ENCODE data around the gene CALCR. TPM values are rescaled to one million over a fixed set of nuclear protein-coding genes. Genes with fewer than 3 reads are reported as not detected.
"Not testable (repeated sequence)": the region's sequence is repeated elsewhere in the genome, so short reads cannot be mapped to it uniquely, and the experiment has no call there.

CALCR gene
- total RNA-seq, 1 donor from 2014 or later = not detected

GRCh38 chr7:93544691-93545090 lies 29.8 kb downstream of the CALCR start:
- Mint-ChIP-seq H3K4me1 (no peaks in the 10 kb centered on the region), H3K4me3 (no peak overlapping the region), H3K36me3 (ENCODE audit: low read depth) (no peaks in the 10 kb centered on the region), H3K27ac (no peak overlapping the region), H3K9me3 (no peaks in the 10 kb centered on the region), H3K27me3 (no peaks in the 10 kb centered on the region)
- intact Hi-C loops (cut with micrococcal nuclease) = no loop called here
- no peak for DNase-seq

- Mint-ChIP-seq H3K27me3 (no peaks in the 10 kb centered on the region), H3K36me3 (ENCODE audit: low read depth) (no peaks in the 10 kb centered on the region), H3K4me3 (no peak overlapping the region), H3K4me1 (no peaks in the 10 kb centered on the region), H3K9me3 (no peaks in the 10 kb centered on the region), H3K27ac (no peak overlapping the region)
- DNase-seq = no peak
- intact Hi-C loops (cut with micrococcal nuclease) = no loop called here
Measured at GRCh38 chr7:93538061-93538460, 36.5 kb downstream of the CALCR start.

GRCh38 chr7:93535616-93536015 lies 38.9 kb downstream of the CALCR start:
- Mint-ChIP-seq H3K9me3 (no peaks in the 10 kb centered on the region), H3K4me1 (no peaks in the 10 kb centered on the region), H3K36me3 (ENCODE audit: low read depth) (no peaks in the 10 kb centered on the region), H3K27ac (no peak overlapping the region), H3K4me3 (no peak overlapping the region), H3K27me3 (no peaks in the 10 kb centered on the region)
- intact Hi-C loops (cut with micrococcal nuclease) = no loop called here
- DNase-seq = no peak

- Mint-ChIP-seq H3K4me1 (no peaks in the 10 kb centered on the region), H3K36me3 (ENCODE audit: low read depth) (no peaks in the 10 kb centered on the region), H3K9me3 (no peaks in the 10 kb centered on the region), H3K4me3 (no peak overlapping the region), H3K27ac (no peak overlapping the region), H3K27me3 (no peaks in the 10 kb centered on the region)
- intact Hi-C loops (cut with micrococcal nuclease) = no loop called here
- no peak for DNase-seq
Measured at GRCh38 chr7:93530701-93531100, 43.8 kb downstream of the CALCR start.

- intact Hi-C loops (cut with micrococcal nuclease) = no loop called here
- no peak overlapping the region for H3K27ac Mint-ChIP-seq
Measured at GRCh38 chr7:93516834-93517233, 57.7 kb downstream of the CALCR start.

GRCh38 chr7:93515144-93515543 lies 59.4 kb downstream of the CALCR start:
- H3K36me3 Mint-ChIP-seq (ENCODE audit: low read depth) = no peaks in the 10 kb centered on the region
- H3K4me3 Mint-ChIP-seq = no peak overlapping the region
- no peaks in the 10 kb centered on the region for H3K4me1 Mint-ChIP-seq
- intact Hi-C loops (cut with micrococcal nuclease) = no loop called here
- H3K9me3 Mint-ChIP-seq = no peaks in the 10 kb centered on the region
- H3K27ac Mint-ChIP-seq = no peak overlapping the region
- DNase-seq = no peak
- H3K27me3 Mint-ChIP-seq = no peaks in the 10 kb centered on the region

More at GRCh38 chr7:93516834-93517233, 57.7 kb downstream of the CALCR start:
- DNase-seq = no peak
- no peaks in the 10 kb centered on the region for H3K9me3 Mint-ChIP-seq
- no peaks in the 10 kb centered on the region for H3K4me1 Mint-ChIP-seq
- no peaks in the 10 kb centered on the region for H3K27me3 Mint-ChIP-seq
- no peaks in the 10 kb centered on the region for H3K36me3 Mint-ChIP-seq (ENCODE audit: low read depth)
- no peak overlapping the region for H3K4me3 Mint-ChIP-seq

- Mint-ChIP-seq H3K4me1 (no peaks in the 10 kb centered on the region), H3K9me3 (no peaks in the 10 kb centered on the region), H3K36me3 (ENCODE audit: low read depth) (no peaks in the 10 kb centered on the region), H3K27me3 (no peaks in the 10 kb centered on the region), H3K27ac (no peak overlapping the region), H3K4me3 (no peak overlapping the region)
- DNase-seq = no peak
- intact Hi-C loops (cut with micrococcal nuclease) = no loop called here
Measured at GRCh38 chr7:93509303-93509702, 65.2 kb downstream of the CALCR start.

GRCh38 chr7:93503088-93503487 lies 71.4 kb downstream of the CALCR start:
- Mint-ChIP-seq H3K9me3 (no peaks in the 10 kb centered on the region), H3K4me3 (no peak overlapping the region), H3K27me3 (no peaks in the 10 kb centered on the region), H3K27ac (no peak overlapping the region), H3K36me3 (ENCODE audit: low read depth) (no peaks in the 10 kb centered on the region), H3K4me1 (no peaks in the 10 kb centered on the region)
- intact Hi-C loops (cut with micrococcal nuclease) = no loop called here
- no peak for DNase-seq

- intact Hi-C loops (cut with micrococcal nuclease); H3K9me3 Mint-ChIP-seq; H3K36me3 Mint-ChIP-seq (ENCODE audit: low read depth): not testable (repeated sequence)
Measured at GRCh38 chr7:93491860-93492259, 82.7 kb downstream of the CALCR start.

GRCh38 chr7:93476491-93477344 lies 97.8 kb downstream of the CALCR start:
- Mint-ChIP-seq H3K4me1 (no peaks in the 10 kb centered on the region), H3K27me3 (no peaks in the 10 kb centered on the region), H3K9me3 (no peaks in the 10 kb centered on the region), H3K4me3 (no peak overlapping the region), H3K27ac (no peak overlapping the region), H3K36me3 (ENCODE audit: low read depth) (no peaks in the 10 kb centered on the region)
- intact Hi-C loops (cut with micrococcal nuclease) = no loop called here
- DNase-seq = no peak

More at GRCh38 chr7:93491860-93492259, 82.7 kb downstream of the CALCR start:
- not testable (repeated sequence) for DNase-seq, H3K4me1 Mint-ChIP-seq, H3K4me3 Mint-ChIP-seq, H3K27ac Mint-ChIP-seq, H3K27me3 Mint-ChIP-seq

GRCh38 chr7:93475811-93476210 lies 98.7 kb downstream of the CALCR start:
- Mint-ChIP-seq H3K36me3 (ENCODE audit: low read depth) (no peaks in the 10 kb centered on the region), H3K9me3 (no peaks in the 10 kb centered on the region), H3K27ac (no peak overlapping the region), H3K4me3 (no peak overlapping the region), H3K27me3 (no peaks in the 10 kb centered on the region), H3K4me1 (no peaks in the 10 kb centered on the region)
- intact Hi-C loops (cut with micrococcal nuclease) = no loop called here
- DNase-seq = no peak

GRCh38 chr7:93471456-93471855 lies 103.1 kb downstream of the CALCR start:
- Mint-ChIP-seq H3K27me3 (peaks cover 1% of the 10 kb centered on the region), H3K4me1 (no peaks in the 10 kb centered on the region), H3K4me3 (no peak overlapping the region), H3K27ac (no peak overlapping the region), H3K9me3 (no peaks in the 10 kb centered on the region), H3K36me3 (ENCODE audit: low read depth) (no peaks in the 10 kb centered on the region)
- intact Hi-C loops (cut with micrococcal nuclease) = no loop called here
- no peak for DNase-seq

- Mint-ChIP-seq H3K4me1 (no peaks in the 10 kb centered on the region), H3K27me3 (peaks cover 4% of the 10 kb centered on the region), H3K36me3 (ENCODE audit: low read depth) (no peaks in the 10 kb centered on the region), H3K9me3 (no peaks in the 10 kb centered on the region), H3K4me3 (no peak overlapping the region), H3K27ac (no peak overlapping the region)
- intact Hi-C loops (cut with micrococcal nuclease) = no loop called here
- no peak for DNase-seq
Measured at GRCh38 chr7:93463764-93464163, 110.8 kb downstream of the CALCR start.

- no peak overlapping the region for H3K27ac Mint-ChIP-seq
- H3K27me3 Mint-ChIP-seq = peaks cover 2% of the 10 kb centered on the region
- no peaks in the 10 kb centered on the region for H3K9me3 Mint-ChIP-seq
Measured at GRCh38 chr7:93461350-93461749, 113.2 kb downstream of the CALCR start.

GRCh38 chr7:93453262-93453661 lies 121.3 kb downstream of the CALCR start:
- intact Hi-C loops (cut with micrococcal nuclease) = no loop called here
- no peaks in the 10 kb centered on the region for H3K4me1 Mint-ChIP-seq
- H3K36me3 Mint-ChIP-seq (ENCODE audit: low read depth) = no peaks in the 10 kb centered on the region
- no peak overlapping the region for H3K4me3 Mint-ChIP-seq
- H3K9me3 Mint-ChIP-seq = no peaks in the 10 kb centered on the region
- no peak overlapping the region for H3K27ac Mint-ChIP-seq
- H3K27me3 Mint-ChIP-seq = peaks cover 2% of the 10 kb centered on the region
- DNase-seq = no peak

More at GRCh38 chr7:93461350-93461749, 113.2 kb downstream of the CALCR start:
- no peak for DNase-seq
- Mint-ChIP-seq H3K4me3 (no peak overlapping the region), H3K36me3 (ENCODE audit: low read depth) (no peaks in the 10 kb centered on the region), H3K4me1 (no peaks in the 10 kb centered on the region)
- intact Hi-C loops (cut with micrococcal nuclease) = no loop called here

Measured in activated CD4-positive, alpha-beta T cell treated with anti-CD3 and anti-CD28 coated beads, Interleukin-2, amount 10 ng/mL, durations not matched to agents 24 days and 14 days (primary cell).